CD8-positive, alpha-beta memory T cell (primary cell): Measurements from ENCODE around the gene UBE2B. TPM values are rescaled to one million over a fixed set of nuclear protein-coding genes. Genes with fewer than 3 reads are reported as not detected.
"Not testable (repeated sequence)": the region's sequence is repeated elsewhere in the genome, so short reads cannot be mapped to it uniquely, and the experiment has no call there.

Experiments
- CTCF ChIA-PET: fragments of 350-600 bp; sonication (Branson Sonifier 250); formaldehyde crosslinking; loops from one replicate; lab custom pipeline; 2021; ENCODE audit warnings: antibody characterized with exemption; lab: Charles Lee
- POLR2A ChIA-PET: fragments of 350-600 bp; sonication (Branson Sonifier 250); formaldehyde crosslinking; loops from one replicate; lab custom pipeline; 2021; ENCODE audit warnings: antibody characterized with exemption; lab: Charles Lee
- DNase-seq, 5 donors: peaks; one replicate each; pipeline versions ENCODE4 v3.0.0 to v3.0.0-alpha.2; 2020 to 2022; ENCODE audit warnings: mixed read lengths in 1 of 5
- H3K27ac ChIP-seq: one replicate; pipeline ENCODE4 v1.7.0; 2013; ENCODE audit warnings: low read depth, mild to moderate bottlenecking, low read length, moderate library complexity
- H3K27me3 ChIP-seq: 2 replicates; pipeline ENCODE4 v1.7.0; 2013; ENCODE audit warnings: low read length, mild to moderate bottlenecking; ENCODE audit not compliant: insufficient read depth, poor library complexity, severe bottlenecking
- H3K36me3 ChIP-seq: 2 replicates; pipeline ENCODE4 v1.7.0; 2013; ENCODE audit warnings: mild to moderate bottlenecking, low read length, moderate library complexity; ENCODE audit not compliant: insufficient read depth
- H3K4me1 ChIP-seq: 2 replicates; pipeline ENCODE4 v1.7.0; 2013; ENCODE audit warnings: mild to moderate bottlenecking, low read length, moderate library complexity; ENCODE audit not compliant: insufficient read depth
- H3K4me3 ChIP-seq: 2 replicates; pipeline ENCODE4 v1.7.0; 2013; ENCODE audit warnings: mild to moderate bottlenecking, low read length
- H3K9me3 ChIP-seq: 2 replicates; pipeline ENCODE4 v1.7.0; 2013; ENCODE audit warnings: mild to moderate bottlenecking, low read length
- H3K27ac Mint-ChIP-seq, 8 donors: one replicate each; pipeline ENCODE4 v1.8.0; 2020 to 2021; ENCODE audit warnings: mixed read lengths in 8 of 8, mild to moderate bottlenecking in 6 of 8, inconsistent platforms in 3 of 8, moderate library complexity in 3 of 8
- H3K27me3 Mint-ChIP-seq, 2 donors: one replicate each; pipeline ENCODE4 v1.8.0; 2020 to 2021; ENCODE audit warnings: mixed read lengths in 2 of 2, mild to moderate bottlenecking in 1 of 2, moderate library complexity in 1 of 2
- H3K36me3 Mint-ChIP-seq, 3 donors: one replicate each; pipeline ENCODE4 v1.8.0; 2020 to 2021; ENCODE audit warnings: mixed read lengths in 3 of 3, inconsistent platforms in 1 of 3, mild to moderate bottlenecking in 1 of 3
- H3K4me1 Mint-ChIP-seq, 3 donors: one replicate each; pipeline ENCODE4 v1.8.0; 2020 to 2021; ENCODE audit warnings: mixed read lengths in 3 of 3, inconsistent platforms in 1 of 3, mild to moderate bottlenecking in 1 of 3
- H3K4me3 Mint-ChIP-seq, 7 donors: one replicate each; pipeline ENCODE4 v1.8.0; 2020 to 2021; ENCODE audit warnings: mixed read lengths in 7 of 7, mild to moderate bottlenecking in 6 of 7, moderate library complexity in 4 of 7, inconsistent platforms in 2 of 7
- H3K9me3 Mint-ChIP-seq, 5 donors: one replicate each; pipeline ENCODE4 v1.8.0; 2020 to 2022; ENCODE audit warnings: mixed read lengths in 5 of 5, mild to moderate bottlenecking in 3 of 5, moderate library complexity in 2 of 5, inconsistent platforms in 1 of 5
- polyA plus RNA-seq: library from polyadenylated mRNA; unstranded; fragments of 300-500 nt; fragmentation: Illumina TruSeq; gene quantifications from one replicate; pipeline ENCODE4 v1.2.3, GENCODE V29; 2021
- total RNA-seq, 2 experiments: library from RNA; stranded (reverse); gene quantifications; one replicate each; pipeline ENCODE4 v1.2.3, GENCODE V29; 2021

UBE2B gene
- total and polyA plus RNA-seq, 3 experiments from 2014 or later: 79.3 to 105 (median 105) TPM

DNA sequence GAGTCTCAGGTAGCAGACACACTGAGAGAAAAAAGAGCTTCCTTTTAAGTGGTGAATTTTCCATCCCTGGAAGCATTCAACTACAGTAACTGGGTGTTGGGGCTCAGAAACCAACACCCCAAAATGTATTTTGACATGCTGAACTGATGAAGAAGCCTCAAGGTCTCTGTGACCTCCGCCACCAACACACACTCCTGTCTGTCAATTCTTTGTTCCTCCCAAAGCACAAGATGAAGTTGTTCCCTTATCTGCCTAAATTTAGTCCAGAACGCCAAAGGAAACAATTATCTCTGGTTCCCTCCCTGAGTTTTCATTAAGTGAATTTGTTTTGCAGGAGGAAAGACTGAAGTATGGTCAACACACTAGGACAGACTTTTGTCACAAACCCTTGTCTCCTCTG is 41.7 kb downstream of the UBE2B start:
- no peak for DNase-seq
- H3K4me1 ChIP-seq: peaks cover 27% of the 10 kb centered on the region
- no peaks in the 10 kb centered on the region for H3K27me3 ChIP-seq
- H3K9me3 Mint-ChIP-seq: no peaks in the 10 kb centered on the region
- H3K4me1 Mint-ChIP-seq: peaks cover 29 to 48% (median 43%) of the 10 kb centered on the region in 3 donors
- ChIA-PET CTCF (interaction anchor here (1.2 to 2.6 kb wide), 6 partner anchors 90 to 174 kb away, joined by 3 to 10 read pairs (median 6); no protein-coding TSS in a partner anchor), POLR2A (interaction anchor here (4.7 kb wide), 1 partner anchor 113 kb away, joined by 67 read pairs; the partner anchor contains the start of gene JADE2)
- H3K4me3 Mint-ChIP-seq: peak overlapping the region; percentile 44 to 92 (median 54)
- no peak overlapping the region for H3K4me3 ChIP-seq
- peaks cover 0 to 16% (median 0%) of the 10 kb centered on the region in 3 donors for H3K36me3 Mint-ChIP-seq
- H3K27ac Mint-ChIP-seq: peak overlapping the region in 5 of 8 donors; percentile 39 to 93 (median 58)
- no peaks in the 10 kb centered on the region for H3K9me3 ChIP-seq
- no peaks in the 10 kb centered on the region for H3K36me3 ChIP-seq
- peaks cover 0 to 2% of the 10 kb centered on the region in 2 donors for H3K27me3 Mint-ChIP-seq
- H3K27ac ChIP-seq: no peak overlapping the region

DNA sequence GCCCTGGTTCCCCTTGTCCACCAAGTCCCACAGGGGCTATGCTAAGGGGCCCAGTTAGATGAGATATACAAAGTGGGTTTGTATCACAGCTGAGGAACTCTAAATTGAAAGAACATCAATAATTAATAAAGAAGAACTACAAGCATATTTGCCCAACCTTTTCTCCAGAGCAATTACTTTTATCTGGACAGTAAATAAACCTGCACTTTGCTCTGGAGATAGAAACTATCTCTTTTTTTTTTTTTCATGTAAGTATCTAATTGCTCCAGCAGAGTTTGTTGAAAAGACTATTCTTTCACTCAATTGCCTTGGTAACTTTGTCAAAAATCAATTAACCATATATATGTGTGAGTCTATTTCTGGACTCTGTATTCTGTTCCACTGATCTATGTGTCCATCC is 46.3 kb downstream of the UBE2B start:
- peak overlapping the region in 1 of 8 donors; percentile 6 for H3K27ac Mint-ChIP-seq
- H3K4me1 Mint-ChIP-seq: peaks cover 0 to 7% (median 6%) of the 10 kb centered on the region in 3 donors
- ChIA-PET CTCF (interaction anchor here (0.8 to 2.7 kb wide), 2 partner anchors 109 to 160 kb away, joined by 3 to 14 read pairs; partner anchors contain the start of gene JADE2), POLR2A (interaction anchor here (0.7 kb wide), 1 partner anchor 108 kb away, joined by 3 read pairs; no protein-coding TSS in a partner anchor)
- H3K36me3 ChIP-seq: no peaks in the 10 kb centered on the region
- no peaks in the 10 kb centered on the region for H3K9me3 ChIP-seq
- peaks cover under 1% of the 10 kb centered on the region for H3K4me1 ChIP-seq
- no peak overlapping the region for H3K4me3 ChIP-seq
- H3K4me3 Mint-ChIP-seq: no peak overlapping the region
- DNase-seq: no peak
- H3K36me3 Mint-ChIP-seq: no peaks in the 10 kb centered on the region
- peaks cover 0 to 2% (median 0%) of the 10 kb centered on the region in 5 donors for H3K9me3 Mint-ChIP-seq
- H3K27me3 ChIP-seq: no peaks in the 10 kb centered on the region
- H3K27ac ChIP-seq: no peak overlapping the region
- peaks cover 2 to 4% of the 10 kb centered on the region in 2 donors for H3K27me3 Mint-ChIP-seq

DNA sequence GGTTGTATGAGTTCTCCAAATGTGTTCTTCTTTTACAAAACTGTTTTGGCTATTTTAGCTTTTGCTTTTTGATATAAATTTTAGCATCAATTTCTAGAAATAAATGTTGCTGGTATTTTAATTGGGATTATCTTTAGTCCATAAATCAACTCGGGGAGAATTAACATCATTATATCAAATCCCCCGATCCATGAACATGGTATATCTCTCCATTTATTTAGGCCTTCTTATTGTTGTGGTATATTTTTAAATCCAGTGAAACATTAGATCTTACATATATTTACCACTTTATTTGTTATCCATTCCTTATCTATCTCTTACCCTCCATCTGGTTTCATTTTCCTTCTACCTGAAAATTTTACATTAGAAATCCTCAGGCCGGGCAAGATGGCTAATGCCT is 47.6 kb downstream of the UBE2B start:
- no peaks in the 10 kb centered on the region for H3K27me3 ChIP-seq
- peaks cover 0 to 2% (median 0%) of the 10 kb centered on the region in 5 donors for H3K9me3 Mint-ChIP-seq
- no peak overlapping the region for H3K4me3 Mint-ChIP-seq
- H3K4me3 ChIP-seq: no peak overlapping the region
- no peaks in the 10 kb centered on the region for H3K36me3 Mint-ChIP-seq
- H3K27ac ChIP-seq: no peak overlapping the region
- no peaks in the 10 kb centered on the region for H3K36me3 ChIP-seq
- no peak overlapping the region for H3K27ac Mint-ChIP-seq
- H3K27me3 Mint-ChIP-seq: peaks cover 2 to 4% of the 10 kb centered on the region in 2 donors
- DNase-seq: no peak
- ChIA-PET CTCF (interaction anchor here (2.7 kb wide), 1 partner anchor 108 kb away, joined by 14 read pairs; the partner anchor contains the start of gene JADE2), POLR2A (no interaction called here)
- H3K4me1 Mint-ChIP-seq: no peaks in the 10 kb centered on the region
- no peaks in the 10 kb centered on the region for H3K4me1 ChIP-seq
- no peaks in the 10 kb centered on the region for H3K9me3 ChIP-seq

DNA sequence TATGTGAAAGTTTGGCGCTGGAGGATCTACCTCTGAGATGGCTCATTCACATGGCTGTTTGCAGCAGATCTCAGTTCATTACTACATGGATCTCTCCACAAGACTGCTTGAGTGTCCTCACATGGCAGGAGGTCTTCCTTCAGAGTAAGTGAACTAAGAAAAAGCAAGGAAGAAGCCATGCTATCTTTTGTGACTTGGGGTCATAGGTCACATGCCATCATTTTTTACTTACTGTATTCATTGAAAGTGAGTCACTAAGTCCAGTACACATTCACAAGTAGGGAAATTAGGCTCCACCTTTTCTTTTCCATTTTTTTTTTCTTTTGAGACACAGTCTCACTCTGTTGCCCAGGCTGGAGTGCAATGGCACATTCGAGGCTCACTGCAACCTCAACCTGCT is 49.0 kb downstream of the UBE2B start:
- Histone ChIP-seq H3K27ac (no peak overlapping the region), H3K4me1 (no peaks in the 10 kb centered on the region), H3K36me3 (no peaks in the 10 kb centered on the region), H3K9me3 (no peaks in the 10 kb centered on the region), H3K4me3 (no peak overlapping the region), H3K27me3 (no peaks in the 10 kb centered on the region)
- ChIA-PET CTCF (interaction anchor here (1.6 kb wide), 1 partner anchor 9 kb away, joined by 4 read pairs; the partner anchor contains the start of gene CDKN2AIPNL), POLR2A (no interaction called here)
- Mint-ChIP-seq H3K27ac (no peak overlapping the region), H3K9me3 (peaks cover 0 to 2% (median 0%) of the 10 kb centered on the region in 5 donors), H3K4me1 (no peaks in the 10 kb centered on the region), H3K27me3 (peaks cover 2 to 9% of the 10 kb centered on the region in 2 donors), H3K4me3 (peak overlapping the region in 1 of 7 donors; percentile 56), H3K36me3 (no peaks in the 10 kb centered on the region)
- no peak for DNase-seq

DNA sequence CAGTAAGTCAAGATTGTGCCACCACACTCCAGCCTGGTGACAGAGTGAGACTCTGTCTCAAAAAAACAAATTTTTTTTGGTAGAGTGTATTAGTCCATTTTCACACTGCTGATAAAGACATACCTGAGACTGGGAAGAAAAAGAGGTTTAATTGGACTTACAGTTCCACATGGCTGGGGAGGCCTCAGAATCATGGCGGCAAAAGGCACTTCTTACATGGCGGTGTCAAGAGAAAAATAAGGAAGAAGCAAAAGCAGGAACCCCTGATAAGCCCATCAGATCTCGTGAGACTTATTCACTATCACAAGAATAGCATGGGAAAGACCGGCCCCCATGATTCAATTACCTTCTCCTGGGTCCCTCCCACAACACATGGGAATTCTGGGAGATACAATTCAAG is 49.7 kb downstream of the UBE2B start:
- H3K27ac ChIP-seq, H3K4me1 Mint-ChIP-seq, H3K36me3 ChIP-seq, H3K4me3 Mint-ChIP-seq, H3K4me3 ChIP-seq, H3K27me3 Mint-ChIP-seq, DNase-seq, H3K9me3 ChIP-seq, H3K27ac Mint-ChIP-seq, H3K9me3 Mint-ChIP-seq, H3K4me1 ChIP-seq, H3K27me3 ChIP-seq, H3K36me3 Mint-ChIP-seq, POLR2A ChIA-PET: not testable (repeated sequence)
- CTCF ChIA-PET: interaction anchor here (1.6 kb wide), 1 partner anchor 10 kb away, joined by 4 read pairs; the partner anchor contains the start of gene CDKN2AIPNL

DNA sequence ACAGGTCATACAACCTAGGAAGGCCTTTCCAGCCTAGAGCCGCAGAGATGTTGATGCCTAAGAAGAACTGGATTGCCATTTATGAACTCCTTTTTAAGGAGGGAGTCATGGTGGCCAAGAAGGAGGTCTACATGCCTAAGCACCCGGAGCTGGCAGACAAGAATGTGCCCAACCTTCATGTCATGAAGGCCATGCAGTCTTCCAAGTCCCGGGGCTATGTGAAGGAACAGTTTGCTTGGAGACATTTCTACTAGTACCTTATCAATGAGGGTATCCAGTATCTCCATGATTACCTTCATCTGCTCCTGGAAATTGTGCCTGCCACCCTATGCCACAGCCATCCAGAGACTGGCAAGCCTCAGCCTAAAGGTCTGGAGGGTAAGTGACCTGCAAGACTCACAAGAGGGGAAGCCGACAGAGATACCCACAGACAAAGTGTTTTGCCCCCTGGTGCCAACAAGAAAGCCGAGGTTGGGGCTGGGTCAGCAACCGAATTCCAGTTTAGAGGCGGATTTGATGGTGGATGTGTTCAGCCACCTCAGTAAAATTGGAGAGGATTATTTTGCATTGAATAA is 51.5 kb downstream of the UBE2B start:
- Mint-ChIP-seq H3K27ac (no peak overlapping the region), H3K27me3 (peaks cover 4 to 9% of the 10 kb centered on the region in 2 donors), H3K4me3 (no peak overlapping the region), H3K9me3 (peaks cover 0 to 2% (median 0%) of the 10 kb centered on the region in 5 donors), H3K36me3 (no peaks in the 10 kb centered on the region), H3K4me1 (no peaks in the 10 kb centered on the region)
- H3K36me3 ChIP-seq: no peaks in the 10 kb centered on the region
- CTCF ChIA-PET: no interaction called here
- no peak overlapping the region for H3K27ac ChIP-seq
- H3K4me1 ChIP-seq: no peaks in the 10 kb centered on the region
- no peaks in the 10 kb centered on the region for H3K27me3 ChIP-seq
- no peak for DNase-seq
- H3K9me3 ChIP-seq: no peaks in the 10 kb centered on the region
- H3K4me3 ChIP-seq: no peak overlapping the region
- POLR2A ChIA-PET: no interaction called here

DNA sequence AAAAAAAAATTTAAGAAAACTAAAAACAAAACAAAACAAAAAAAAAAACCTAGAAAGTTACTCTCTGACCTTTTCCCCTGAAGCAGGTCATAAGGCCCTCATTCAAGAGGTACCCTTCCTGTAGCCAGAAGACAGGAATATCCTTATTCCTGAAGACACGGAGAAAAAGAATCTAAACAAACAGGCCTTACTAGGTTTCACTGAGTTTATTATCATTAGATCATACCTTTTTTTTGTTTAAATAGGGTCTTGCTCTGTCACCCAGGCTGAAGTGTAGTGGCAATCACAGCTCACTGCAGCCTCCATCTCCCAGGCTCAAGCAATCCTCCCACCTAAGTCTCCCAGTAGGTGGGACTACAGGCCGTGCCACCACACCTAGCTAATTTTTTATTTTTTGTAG is 52.0 kb downstream of the UBE2B start:
- CTCF ChIA-PET: no interaction called here
- H3K4me1 Mint-ChIP-seq: no peaks in the 10 kb centered on the region
- no peaks in the 10 kb centered on the region for H3K36me3 ChIP-seq
- H3K4me1 ChIP-seq: no peaks in the 10 kb centered on the region
- POLR2A ChIA-PET: no interaction called here
- H3K27me3 ChIP-seq: no peaks in the 10 kb centered on the region
- H3K27ac Mint-ChIP-seq: no peak overlapping the region
- H3K4me3 Mint-ChIP-seq: no peak overlapping the region
- peaks cover 0 to 2% (median 0%) of the 10 kb centered on the region in 5 donors for H3K9me3 Mint-ChIP-seq
- H3K9me3 ChIP-seq: no peaks in the 10 kb centered on the region
- H3K27me3 Mint-ChIP-seq: peaks cover 4 to 9% of the 10 kb centered on the region in 2 donors
- DNase-seq: no peak
- H3K4me3 ChIP-seq: no peak overlapping the region
- H3K36me3 Mint-ChIP-seq: no peaks in the 10 kb centered on the region
- no peak overlapping the region for H3K27ac ChIP-seq

DNA sequence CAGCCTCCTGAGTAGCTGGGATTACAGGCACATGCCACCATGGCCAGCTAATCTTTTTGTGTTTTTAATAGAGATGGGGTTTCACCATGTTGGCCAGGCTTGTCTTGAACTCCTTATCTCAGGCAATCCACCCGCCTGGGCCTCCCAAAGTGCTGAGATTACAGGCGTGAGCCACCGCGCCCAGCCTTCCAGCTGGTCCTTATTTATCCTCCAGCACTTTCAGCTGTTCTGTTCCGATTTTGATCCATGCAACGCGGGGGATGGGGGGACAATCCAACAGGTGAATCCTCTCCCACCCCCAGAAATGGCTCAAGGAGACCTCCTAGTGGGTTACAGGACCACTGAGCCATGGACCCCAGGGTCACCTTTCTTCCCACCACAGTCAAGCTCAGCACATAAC is 55.0 kb downstream of the UBE2B start:
- CTCF ChIA-PET: interaction anchor here (1.0 to 2.0 kb wide), 2 partner anchors 11 to 101 kb away, joined by 3 to 6 read pairs; no protein-coding TSS in a partner anchor
- H3K36me3 Mint-ChIP-seq: no peaks in the 10 kb centered on the region
- DNase-seq: no peak

More for the DNA sequence above, 55.0 kb downstream of the UBE2B start:
- no peak overlapping the region for H3K27ac ChIP-seq
- Mint-ChIP-seq H3K27me3 (peaks cover 4% of the 10 kb centered on the region in 2 donors), H3K27ac (peak overlapping the region in 1 of 8 donors; percentile 75), H3K4me1 (no peaks in the 10 kb centered on the region), H3K4me3 (no peak overlapping the region), H3K9me3 (no peaks in the 10 kb centered on the region)
- no peak overlapping the region for H3K4me3 ChIP-seq
- no peaks in the 10 kb centered on the region for H3K4me1 ChIP-seq
- POLR2A ChIA-PET: no interaction called here
- H3K27me3 ChIP-seq: no peaks in the 10 kb centered on the region
- no peaks in the 10 kb centered on the region for H3K9me3 ChIP-seq
- H3K36me3 ChIP-seq: no peaks in the 10 kb centered on the region
